HG03520 (cell line): ENCODE results near the gene ABHD16B.

Source experiments
- ATAC-seq: cut with Tn5 transposase; IDR thresholded peaks from one replicate; pipeline ENCODE4 v1.9.1; 2021; ENCODE audit warnings: mild to moderate bottlenecking, moderate library complexity; ENCODE audit not compliant: unreplicated experiment

ABHD16B gene

DNA sequence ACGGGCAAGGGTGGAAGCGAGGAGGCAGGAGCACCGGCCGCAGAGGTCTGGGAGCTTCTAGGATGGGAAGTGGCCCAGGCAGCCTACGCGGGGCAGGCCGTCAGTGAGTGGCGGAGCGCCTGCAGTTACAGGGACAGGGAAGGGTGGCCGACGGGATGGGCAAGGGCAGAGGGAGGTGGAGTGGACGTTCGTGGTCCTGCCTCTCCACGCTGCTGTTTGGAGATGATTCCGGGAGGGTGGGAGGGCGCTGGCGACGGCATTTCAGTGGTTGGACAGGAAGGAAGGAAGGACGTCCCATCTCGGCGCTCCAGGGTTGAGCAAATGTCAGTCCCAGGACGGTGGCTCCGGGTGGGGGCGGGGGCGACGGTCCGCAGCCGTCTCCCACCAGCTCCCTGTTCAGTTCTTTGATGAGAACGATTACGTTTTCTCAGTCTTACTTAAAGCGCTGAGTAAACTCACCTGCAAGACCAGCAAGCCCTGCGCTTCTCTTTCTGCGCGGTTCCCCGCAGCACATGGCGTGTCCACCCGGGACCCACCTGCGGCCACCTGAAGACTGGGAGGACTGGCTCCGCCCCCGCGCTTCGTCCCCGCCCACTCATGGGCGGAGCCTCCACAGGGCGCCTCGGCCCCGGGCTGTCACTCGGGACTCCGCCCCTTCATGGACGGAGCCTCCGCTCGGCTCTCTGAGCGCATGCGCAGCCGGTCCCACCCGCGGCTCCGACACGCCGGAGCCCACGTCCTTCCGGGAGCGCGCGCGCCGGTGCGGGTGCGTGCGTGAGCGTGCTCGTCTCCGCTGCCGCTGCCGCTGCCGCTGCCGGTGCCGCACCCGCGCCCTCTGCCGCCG lies 33.3 kb downstream of the ABHD16B start, which contains the start of gene DNAJC5:
TSS of gene DNAJC5 (plus strand) at position 769 of the 844 bp plus-strand sequence. CDS start 33,220 bp downstream, outside the sequence.
- peak; percentile 85 for ATAC-seq

DNA sequence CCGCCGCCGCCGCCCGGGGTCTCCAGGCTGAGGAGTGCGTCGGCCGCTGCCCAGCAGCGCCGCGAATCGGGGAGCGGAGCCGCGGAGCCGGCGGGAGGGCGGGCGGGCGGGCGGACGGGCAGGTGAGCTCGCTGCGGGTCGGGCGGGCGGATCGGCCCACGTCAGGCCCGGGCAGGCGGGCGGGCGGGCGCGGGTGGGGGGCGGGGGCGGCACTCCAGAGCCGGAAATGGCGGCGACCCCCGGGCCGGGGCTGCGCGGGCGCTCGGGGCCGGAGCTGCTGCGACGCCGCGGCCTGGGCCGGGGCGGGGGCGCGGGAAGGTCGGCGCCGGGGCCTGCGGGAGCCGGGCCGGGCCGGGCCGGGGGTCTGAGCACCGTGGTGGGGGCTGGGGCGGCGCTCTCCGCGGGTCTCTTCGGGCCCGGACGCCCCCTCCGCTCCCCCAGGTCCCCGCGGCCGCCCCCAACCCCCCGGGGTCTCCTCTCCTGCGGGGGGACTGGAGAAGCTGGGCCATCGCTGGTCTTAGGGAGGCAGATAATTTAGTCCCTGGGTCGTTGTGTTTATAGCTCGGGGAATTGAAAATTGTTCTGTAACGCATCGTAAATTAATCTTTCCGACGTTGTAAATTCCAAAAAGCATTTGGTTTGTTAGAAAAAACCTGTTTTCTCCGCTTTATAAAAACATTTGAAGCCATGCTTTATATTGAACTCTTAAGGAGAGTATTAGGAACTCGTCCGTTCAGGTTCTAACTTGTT lies 34.1 kb downstream of the ABHD16B start:
- no peak for ATAC-seq

DNA sequence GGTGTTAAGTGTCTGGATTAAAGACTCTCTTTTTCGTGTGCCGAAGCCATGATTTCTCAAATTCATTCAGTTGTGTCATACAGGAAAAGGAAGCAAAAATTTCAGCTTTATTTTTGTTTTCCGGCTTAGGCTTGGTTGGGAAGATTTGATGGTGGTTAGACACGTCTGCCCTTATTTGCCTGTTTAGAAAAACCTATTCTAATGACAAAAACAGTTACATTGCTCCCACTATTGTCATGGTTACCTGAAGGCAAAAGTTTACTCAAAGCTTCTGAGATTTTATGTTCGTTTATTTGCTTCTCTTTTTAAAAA lies 34.6 kb downstream of the ABHD16B start:
- ATAC-seq: no peak

DNA sequence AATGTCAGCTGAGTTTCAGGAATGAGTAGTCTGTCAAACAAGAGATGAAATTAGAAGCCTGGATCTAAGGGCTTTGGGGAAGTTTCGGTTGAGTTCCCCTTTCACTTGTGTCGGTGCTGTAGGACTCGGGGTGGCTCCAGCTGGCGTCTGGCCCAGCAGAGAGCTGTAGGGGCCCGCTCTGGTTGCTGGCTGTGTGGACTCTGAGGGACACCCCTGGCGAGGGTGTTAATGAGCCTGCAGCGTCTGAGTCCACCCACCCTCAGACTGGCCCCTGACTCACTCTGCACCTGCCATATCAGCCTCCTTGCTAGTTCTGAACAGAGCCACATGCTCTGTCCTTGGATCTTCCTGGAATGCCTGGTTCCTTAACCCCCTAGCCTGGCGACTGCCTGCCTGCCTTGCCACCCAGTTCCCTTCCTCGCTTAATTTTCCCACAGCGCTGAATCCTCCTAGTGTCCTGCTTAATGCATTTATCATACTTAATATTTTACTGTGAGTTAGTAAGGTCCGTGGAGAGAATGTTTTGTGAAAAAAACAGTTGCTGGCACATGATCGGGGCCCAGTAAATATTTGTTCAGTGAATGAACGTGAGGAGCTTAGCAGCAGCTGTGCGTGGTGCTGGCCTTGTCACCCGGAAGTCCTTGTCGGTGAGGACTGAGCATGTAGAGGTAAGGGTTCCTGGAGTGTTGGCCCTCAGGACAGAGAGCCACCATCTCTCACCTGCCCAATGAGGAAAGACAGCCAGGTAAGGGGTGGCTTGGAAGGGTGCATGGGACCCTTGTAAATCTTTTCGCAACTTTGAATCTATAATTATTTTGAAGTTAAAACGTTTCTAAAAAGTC lies 35.2 kb downstream of the ABHD16B start:
- no peak for ATAC-seq

DNA sequence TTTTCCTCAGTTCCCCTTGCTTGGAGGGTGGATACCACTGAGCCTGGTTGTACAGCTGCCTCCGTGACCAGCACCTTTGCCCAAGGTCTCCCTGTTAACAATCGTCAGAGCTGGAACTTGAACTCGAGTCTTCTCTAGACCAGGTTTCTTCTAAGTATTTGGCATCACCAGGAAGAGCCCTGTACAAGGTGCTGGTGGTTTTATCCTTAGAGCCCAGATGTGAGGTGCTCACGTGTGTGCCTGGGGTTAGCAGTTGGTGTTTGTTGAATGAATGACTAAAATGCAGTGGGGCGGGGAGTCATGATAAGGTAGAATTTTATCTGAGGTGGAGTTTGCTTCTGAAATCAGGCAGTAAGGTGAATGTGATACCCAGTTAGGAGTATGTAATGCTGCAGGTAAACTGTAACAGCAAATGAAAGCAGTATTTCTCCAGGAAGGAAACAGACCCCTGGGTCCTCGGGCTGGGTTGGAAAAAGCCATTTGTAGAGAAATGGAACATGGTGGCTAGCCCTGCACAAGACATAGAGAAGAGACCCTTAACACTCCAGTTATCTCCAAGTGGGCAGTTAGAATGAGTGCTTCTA lies 36.8 kb downstream of the ABHD16B start:
- no peak for ATAC-seq

DNA sequence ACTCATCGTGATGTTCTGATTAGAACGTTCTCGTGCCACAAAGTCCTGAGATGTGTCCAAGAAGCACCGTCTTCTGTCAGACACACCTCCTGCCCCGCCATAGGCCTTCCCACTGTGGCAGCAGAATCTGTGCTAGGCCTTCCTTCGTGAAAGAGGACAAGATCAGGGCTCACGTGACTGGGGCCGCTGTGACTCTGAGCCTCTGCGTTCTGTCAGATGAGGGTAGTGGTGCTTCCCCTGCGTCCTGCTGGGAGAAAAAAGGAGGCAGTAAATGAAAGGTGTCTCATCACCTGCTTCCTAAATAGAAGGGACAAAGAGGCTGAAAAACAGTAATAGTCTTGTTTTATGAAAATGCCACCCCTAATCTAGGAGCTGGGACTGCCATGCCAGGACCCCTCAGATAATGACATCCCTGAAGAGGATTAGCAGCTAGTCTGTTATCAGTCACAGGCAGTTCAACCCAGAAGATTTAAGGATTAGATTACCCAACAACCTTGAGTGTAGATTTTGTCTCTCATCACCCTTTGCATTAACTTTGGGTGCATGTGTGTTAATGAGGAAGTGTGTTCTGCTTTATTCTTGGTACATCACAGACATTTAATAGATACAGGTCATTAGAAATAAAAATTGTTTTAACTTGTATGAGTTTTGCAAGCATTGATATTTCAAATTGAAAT lies 37.7 kb downstream of the ABHD16B start:
- no peak for ATAC-seq

DNA sequence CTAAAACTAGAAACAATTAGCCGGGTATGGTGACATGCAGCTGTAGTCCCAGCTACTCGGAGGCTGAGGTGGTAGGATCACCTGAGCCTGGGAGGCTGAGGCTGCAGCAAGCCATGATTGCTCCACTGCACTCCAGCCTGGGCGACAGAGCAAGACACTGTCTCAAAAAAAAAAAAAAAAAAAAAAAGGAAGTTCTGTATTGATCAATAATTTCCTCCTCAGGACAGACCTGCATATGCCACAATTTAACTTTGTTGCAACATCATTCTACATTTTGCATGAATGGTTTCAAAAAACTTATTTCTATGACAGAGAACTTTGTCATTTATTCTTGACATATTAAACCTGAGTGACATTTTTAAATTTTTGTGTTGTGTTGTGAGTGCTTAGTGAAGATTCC lies 39.1 kb downstream of the ABHD16B start:
- no peak for ATAC-seq

DNA sequence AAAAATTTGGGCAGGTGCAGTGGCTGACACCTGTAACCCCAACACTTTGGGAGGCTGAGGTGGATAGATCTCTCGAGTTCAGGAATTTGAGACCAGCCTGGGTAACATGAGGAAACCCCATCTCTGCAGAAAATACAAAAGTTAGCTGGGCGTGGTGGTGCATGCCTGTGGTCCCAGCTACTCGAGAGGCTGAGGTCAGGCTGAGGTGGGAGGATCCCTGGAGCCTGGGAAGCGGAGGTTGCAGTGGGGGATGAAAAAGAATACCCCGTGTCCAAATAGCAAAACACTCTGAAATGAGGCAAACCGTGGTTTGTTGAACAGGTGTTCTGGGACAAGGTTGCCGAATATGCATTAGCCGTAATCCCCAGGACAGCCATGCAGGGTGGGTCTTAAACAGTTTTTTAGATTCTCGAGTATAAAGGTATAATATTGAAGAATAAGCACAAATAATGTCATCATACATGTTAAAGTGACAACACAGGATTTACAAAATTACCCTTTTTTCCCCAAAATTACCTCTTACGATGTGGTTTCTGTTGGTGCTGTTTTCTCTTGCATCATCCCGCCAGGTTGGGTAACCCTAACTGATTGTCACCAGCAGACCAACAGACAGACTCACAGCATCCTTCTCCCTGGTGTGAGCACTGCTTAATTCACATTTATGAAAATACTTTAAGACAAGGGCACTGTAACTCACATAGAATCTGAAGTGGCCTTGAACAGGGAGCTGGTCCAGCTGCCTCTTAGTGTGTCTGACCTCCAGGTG lies 42.7 kb downstream of the ABHD16B start:
- ATAC-seq: no peak

DNA sequence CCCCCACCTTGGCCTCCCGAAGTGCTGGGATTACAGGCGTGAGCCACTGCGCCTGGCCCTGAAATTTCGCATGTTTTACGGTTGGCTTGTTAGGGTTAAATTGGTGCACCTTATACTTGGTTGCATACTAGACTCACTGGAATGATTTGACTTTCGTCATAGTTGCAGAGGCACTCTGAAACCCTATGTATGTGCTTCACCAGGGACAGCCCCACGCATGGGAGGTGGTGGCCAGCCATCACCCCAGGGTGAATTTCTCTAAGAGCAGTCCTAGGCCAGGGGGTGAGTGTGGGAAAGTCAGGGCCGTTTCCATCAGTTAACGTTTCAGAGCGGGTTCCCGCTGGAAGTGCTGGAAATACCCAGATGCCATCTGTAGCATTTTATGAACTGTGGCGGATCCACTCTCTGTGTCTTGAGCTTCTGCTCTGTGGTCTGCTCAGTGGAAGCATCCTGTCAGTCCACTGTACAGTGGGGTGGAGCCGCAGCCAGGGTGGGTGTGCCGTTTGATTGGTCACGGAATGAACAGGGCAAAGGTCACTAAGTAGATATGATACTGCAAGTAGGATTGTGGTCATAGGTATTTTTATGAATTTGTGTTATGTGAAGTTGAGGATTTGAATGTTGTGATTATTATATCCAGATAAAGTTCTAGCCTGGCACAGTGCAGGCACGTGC lies 46.8 kb downstream of the ABHD16B start:
- ATAC-seq: no peak

DNA sequence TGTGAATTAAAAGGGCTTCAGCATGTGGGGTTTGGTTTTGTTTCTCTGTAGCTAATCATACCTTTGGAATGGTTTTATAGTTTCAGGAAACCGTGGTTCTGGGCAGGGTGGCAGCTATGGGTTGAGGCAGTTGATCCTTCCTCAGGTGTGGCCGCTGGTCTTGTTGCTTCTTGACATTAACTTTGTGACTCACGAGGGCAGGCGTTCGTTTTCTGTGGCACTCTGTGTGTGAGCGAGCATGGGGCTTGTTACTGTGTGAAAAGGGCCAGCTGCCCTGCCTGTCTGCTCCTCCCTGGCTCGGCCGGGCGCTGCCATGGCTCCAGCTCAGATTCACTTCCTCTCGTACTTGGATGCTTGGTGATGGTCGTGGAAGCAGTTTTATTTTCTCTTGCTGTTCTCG lies 49.9 kb downstream of the ABHD16B start:
- ATAC-seq: no peak
